HCT116 (cell line): ENCODE results near the gene SUN5. TPM values are rescaled to one million over a fixed set of nuclear protein-coding genes. Genes with fewer than 3 reads are reported as not detected.

Experiments used
- ATAC-seq: fragments of 200-7000 bp; cut with Tn5 transposase; 2 replicates; pipeline ENCODE4 v1.9.1; 2020; ENCODE audit warnings: mild to moderate bottlenecking, moderate library complexity
- BruUV-seq: library from RNA; stranded (reverse); fragments of 400-500 nt; replicated peaks from 2 replicates; lab custom pipeline; 2021; lab: Mats Ljungman, UMichigan
- CTCF ChIA-PET: fragments of 300-600 bp; sonication (Branson Sonifier 250); formaldehyde crosslinking; loops from one replicate; lab custom pipeline; 2021; ENCODE audit warnings: antibody characterized with exemption; lab: Charles Lee
- POLR2A ChIA-PET: fragments of 300-600, 350-600 bp; sonication (Branson Sonifier 250); formaldehyde crosslinking; loops from one replicate; lab custom pipeline; 2021; ENCODE audit warnings: antibody characterized with exemption; lab: Charles Lee
- RAD21 ChIA-PET, 2 experiments: fragments of 300-600 bp; sonication (Branson Sonifier 250); formaldehyde crosslinking; loops; one replicate each; lab custom pipeline; 2023; ENCODE audit warnings: low total read pairs in 2 of 2; ENCODE audit not compliant: uncharacterized antibody in 2 of 2, unreplicated experiment in 2 of 2, low non-redundant PET in 1 of 2; lab: Charles Lee
- DNase-seq: peaks from one replicate; pipeline ENCODE4 v3.0.0-alpha.2; 2010; ENCODE audit warnings: low read depth, low spot score
- H2AFZ ChIP-seq: fragments of 200-600 bp; shearing (Covaris generic), sonication (generic); 2 replicates; pipeline ENCODE4 v1.6.1; 2017; ENCODE audit warnings: low read depth, mixed run types, mixed read lengths, antibody characterized with exemption, low read length; ENCODE audit not compliant: poor library complexity, severe bottlenecking
- H3K27ac ChIP-seq: 2 replicates; pipeline ENCODE4 v1.5.1; 2012; ENCODE audit warnings: low read depth, low read length
- H3K27me3 ChIP-seq: fragments of 200-600 bp; sonication (generic); 2 replicates; pipeline ENCODE4 v1.6.1; 2016; ENCODE audit warnings: mixed run types, low read length, mixed read lengths; ENCODE audit not compliant: insufficient read depth
- H3K36me3 ChIP-seq, 2 experiments: fragments of 200-500 bp in 1 of 2; fragments of 200-600 bp in 1 of 2; sonication (Bioruptor generic) in 1 of 2; sonication (generic) in 1 of 2; 2 replicates each; pipeline versions ENCODE4 v1.5.1 to v1.6.1; 2014 to 2016; ENCODE audit warnings: low read length in 2 of 2, inconsistent platforms in 1 of 2, mixed read lengths in 1 of 2, mixed run types in 1 of 2; ENCODE audit not compliant: insufficient read depth in 2 of 2, control insufficient read depth in 1 of 2
- H3K4me1 ChIP-seq, 2 experiments: fragments of 200-600 bp in 1 of 2; sonication (generic) in 1 of 2; 2 replicates each; pipeline versions ENCODE4 v1.5.1 to v1.6.1; 2012 to 2017; ENCODE audit warnings: low read length in 2 of 2, inconsistent platforms in 1 of 2, mild to moderate bottlenecking in 1 of 2, mixed read lengths in 1 of 2, mixed run types in 1 of 2, moderate library complexity in 1 of 2; ENCODE audit not compliant: insufficient read depth in 2 of 2, control insufficient read depth in 1 of 2
- H3K4me2 ChIP-seq: fragments of 200-600 bp; sonication (generic); 2 replicates; pipeline ENCODE4 v1.6.1; 2017; ENCODE audit warnings: mixed run types, low read length, mixed read lengths
- H3K4me3 ChIP-seq, 2 experiments: fragments of 200-600 bp in 1 of 2; sonication (generic) in 1 of 2; replicated peaks in 1 of 2; 2 replicates each; pipeline ENCODE4 v1.5.1; 2011 to 2016; ENCODE audit warnings: low read length in 2 of 2, control low read depth in 1 of 2, low read depth in 1 of 2, mild to moderate bottlenecking in 1 of 2, mixed read lengths in 1 of 2, mixed run types in 1 of 2
- H3K79me2 ChIP-seq: fragments of 200-600 bp; sonication (generic); 2 replicates; pipeline ENCODE4 v1.6.1; 2017; ENCODE audit warnings: mild to moderate bottlenecking, mixed run types, low read length, moderate library complexity, mixed read lengths; ENCODE audit not compliant: insufficient read depth
- H3K9ac ChIP-seq: fragments of 200-600 bp; sonication (generic); 2 replicates; pipeline ENCODE4 v1.6.1; 2016; ENCODE audit warnings: low read length, mixed read lengths
- H3K9me2 ChIP-seq: fragments of 200-600 bp; sonication (generic), shearing (Covaris generic); 2 replicates; pipeline ENCODE4 v1.6.1; 2017; ENCODE audit warnings: mixed run types, mild to moderate bottlenecking, moderate library complexity; ENCODE audit not compliant: insufficient read depth
- H3K9me3 ChIP-seq, 2 experiments: fragments of 200-500 bp in 1 of 2; fragments of 200-600 bp in 1 of 2; sonication (Bioruptor generic) in 1 of 2; sonication (generic) in 1 of 2; 2 replicates each; pipeline ENCODE4 v1.6.1; 2014 to 2017; ENCODE audit warnings: low read length in 2 of 2, mixed read lengths in 2 of 2, inconsistent platforms in 1 of 2, low read depth in 1 of 2, mild to moderate bottlenecking in 1 of 2, mixed run types in 1 of 2, moderate library complexity in 1 of 2; ENCODE audit not compliant: control insufficient read depth in 1 of 2, insufficient read depth in 1 of 2
- H4K20me1 ChIP-seq: fragments of 200-600 bp; sonication (generic), shearing (Covaris generic); 2 replicates; pipeline ENCODE4 v1.6.1; 2017; ENCODE audit warnings: mixed run types, mild to moderate bottlenecking, moderate library complexity; ENCODE audit not compliant: insufficient read depth
- CEBPB ChIP-seq: IDR thresholded peaks from 2 replicates; pipeline ENCODE4 v1.6.1; 2012; ENCODE audit warnings: low read depth
- FOSL1 ChIP-seq: IDR thresholded peaks from 2 replicates; pipeline ENCODE4 v1.6.1; 2012; ENCODE audit warnings: low read depth
- POLR2A ChIP-seq: IDR thresholded peaks from 2 replicates; pipeline ENCODE4 v1.7.0; 2011; ENCODE audit warnings: borderline replicate concordance; ENCODE audit not compliant: insufficient read depth, insufficient read length; ENCODE audit errors: extremely low read depth
- YY1 ChIP-seq: IDR thresholded peaks from 2 replicates; pipeline ENCODE4 v1.6.1; 2011; ENCODE audit warnings: low read length, low read depth, moderate library complexity, mild to moderate bottlenecking; ENCODE audit not compliant: insufficient replicate concordance; ENCODE audit errors: extremely low read depth
- ZNF274 ChIP-seq: fragments of 200-500 bp; sonication (Bioruptor generic); IDR thresholded peaks from 2 replicates; pipeline ENCODE4 v1.6.1; 2014; ENCODE audit warnings: mild to moderate bottlenecking, low read depth, low read length, inconsistent platforms
- intact Hi-C: fragments of 100-400 bp; cut with micrococcal nuclease; formaldehyde crosslinking; loops from 2 replicates; pipeline ENCODE4 v1.10.0; 2022
- total RNA-seq: library from RNA; stranded (reverse); gene quantifications from one replicate; pipeline ENCODE4 v1.2.1, GENCODE V29; 2021; ENCODE audit not compliant: unreplicated experiment
- TF ChIP-seq, protein P1 (sequence below): IDR thresholded peaks from 2 replicates; pipeline ENCODE4 v1.6.1; 2012; ENCODE audit warnings: low read depth
- TF ChIP-seq, protein P2 (sequence below), 3 experiments: fragments of 200-600 bp in 1 of 3; sonication (generic) in 1 of 3; IDR thresholded peaks in 2 of 3; conservative IDR thresholded peaks in 1 of 3; 2 replicates each; pipeline ENCODE4 v1.5.1; 2012 to 2017; ENCODE audit warnings: low read depth in 2 of 3, low read length in 2 of 3, antibody characterized with exemption in 1 of 3, borderline replicate concordance in 1 of 3, control low read depth in 1 of 3, mild to moderate bottlenecking in 1 of 3, mixed read lengths in 1 of 3, mixed run types in 1 of 3, moderate library complexity in 1 of 3; ENCODE audit not compliant: insufficient read depth in 1 of 3
- TF ChIP-seq, protein P3 (sequence below): IDR thresholded peaks from 2 replicates; pipeline ENCODE4 v1.6.1; 2011; ENCODE audit warnings: mild to moderate bottlenecking, low read length, moderate library complexity; ENCODE audit not compliant: insufficient replicate concordance; ENCODE audit errors: extremely low read depth
- TF ChIP-seq, protein P4 (sequence below): IDR thresholded peaks from 2 replicates; pipeline ENCODE4 v1.6.1; 2012

The SUN5 gene
- total RNA-seq, 1 experiment from 2014 or later: not detected

DNA sequence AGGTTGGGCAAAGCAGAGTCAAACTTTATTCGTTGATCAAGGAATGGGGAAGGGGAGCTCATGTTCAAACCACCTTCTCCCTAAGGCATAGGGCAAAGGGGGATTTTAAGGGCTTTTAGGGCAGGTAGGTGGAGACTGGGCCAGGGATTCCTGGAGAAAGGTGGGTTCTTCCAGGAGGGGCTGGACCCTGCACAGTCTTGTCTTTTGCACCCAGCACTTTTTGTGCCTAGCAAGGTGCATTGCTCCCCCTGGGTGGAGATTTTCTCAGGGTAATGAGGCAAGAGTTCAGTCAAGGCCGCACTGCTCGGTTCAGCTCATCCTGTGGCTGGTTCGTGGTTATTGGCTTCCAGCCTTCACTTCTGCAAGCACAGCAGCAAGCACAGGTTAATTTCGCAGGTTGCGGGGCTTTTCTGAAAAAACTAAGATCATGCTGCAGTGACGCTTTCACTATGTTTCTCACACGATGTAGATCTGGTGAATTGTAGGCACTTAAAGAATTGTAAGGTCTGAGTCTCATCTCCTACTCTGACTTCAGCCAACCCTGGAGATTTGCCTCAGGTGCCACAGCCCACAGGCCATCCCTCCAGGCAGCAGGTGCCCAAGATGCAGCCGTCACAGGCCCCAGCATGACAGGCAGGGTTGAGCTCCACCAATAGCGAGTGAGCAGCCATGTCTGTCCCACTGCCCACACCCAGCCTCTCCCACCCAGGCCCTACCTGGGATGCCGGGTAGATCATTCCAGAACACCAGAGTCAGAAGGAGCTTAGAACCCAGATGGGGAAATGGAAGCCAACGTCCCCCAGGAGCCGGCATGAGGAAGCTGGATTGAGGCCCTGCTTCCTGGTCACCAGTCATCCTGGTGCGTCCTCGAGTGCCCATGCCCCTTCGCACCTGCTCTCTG, 37.1 kb downstream of the SUN5 start:
- Histone ChIP-seq H3K27ac (no peak overlapping the region), H3K9me3 (no peaks in the 10 kb centered on the region), H3K9me2 (no peaks in the 10 kb centered on the region), H4K20me1 (no peaks in the 10 kb centered on the region), H3K4me1 (no peaks in the 10 kb centered on the region), H3K27me3 (no peaks in the 10 kb centered on the region), H3K79me2 (no peaks in the 10 kb centered on the region), H3K9ac (no peak overlapping the region), H3K4me2 (no peak overlapping the region), H2AFZ (no peak overlapping the region), H3K36me3 (no peaks in the 10 kb centered on the region), H3K4me3 (no peak overlapping the region)
- intact Hi-C loops: no loop called here
- DNase-seq: no peak
- ChIA-PET POLR2A (no interaction called here), RAD21 (no interaction called here), CTCF (no interaction called here)
- no TSS peak for BruUV-seq
- TF ChIP-seq, protein P1, sequence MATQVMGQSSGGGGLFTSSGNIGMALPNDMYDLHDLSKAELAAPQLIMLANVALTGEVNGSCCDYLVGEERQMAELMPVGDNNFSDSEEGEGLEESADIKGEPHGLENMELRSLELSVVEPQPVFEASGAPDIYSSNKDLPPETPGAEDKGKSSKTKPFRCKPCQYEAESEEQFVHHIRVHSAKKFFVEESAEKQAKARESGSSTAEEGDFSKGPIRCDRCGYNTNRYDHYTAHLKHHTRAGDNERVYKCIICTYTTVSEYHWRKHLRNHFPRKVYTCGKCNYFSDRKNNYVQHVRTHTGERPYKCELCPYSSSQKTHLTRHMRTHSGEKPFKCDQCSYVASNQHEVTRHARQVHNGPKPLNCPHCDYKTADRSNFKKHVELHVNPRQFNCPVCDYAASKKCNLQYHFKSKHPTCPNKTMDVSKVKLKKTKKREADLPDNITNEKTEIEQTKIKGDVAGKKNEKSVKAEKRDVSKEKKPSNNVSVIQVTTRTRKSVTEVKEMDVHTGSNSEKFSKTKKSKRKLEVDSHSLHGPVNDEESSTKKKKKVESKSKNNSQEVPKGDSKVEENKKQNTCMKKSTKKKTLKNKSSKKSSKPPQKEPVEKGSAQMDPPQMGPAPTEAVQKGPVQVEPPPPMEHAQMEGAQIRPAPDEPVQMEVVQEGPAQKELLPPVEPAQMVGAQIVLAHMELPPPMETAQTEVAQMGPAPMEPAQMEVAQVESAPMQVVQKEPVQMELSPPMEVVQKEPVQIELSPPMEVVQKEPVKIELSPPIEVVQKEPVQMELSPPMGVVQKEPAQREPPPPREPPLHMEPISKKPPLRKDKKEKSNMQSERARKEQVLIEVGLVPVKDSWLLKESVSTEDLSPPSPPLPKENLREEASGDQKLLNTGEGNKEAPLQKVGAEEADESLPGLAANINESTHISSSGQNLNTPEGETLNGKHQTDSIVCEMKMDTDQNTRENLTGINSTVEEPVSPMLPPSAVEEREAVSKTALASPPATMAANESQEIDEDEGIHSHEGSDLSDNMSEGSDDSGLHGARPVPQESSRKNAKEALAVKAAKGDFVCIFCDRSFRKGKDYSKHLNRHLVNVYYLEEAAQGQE: no peak
- ATAC-seq: no peak

DNA sequence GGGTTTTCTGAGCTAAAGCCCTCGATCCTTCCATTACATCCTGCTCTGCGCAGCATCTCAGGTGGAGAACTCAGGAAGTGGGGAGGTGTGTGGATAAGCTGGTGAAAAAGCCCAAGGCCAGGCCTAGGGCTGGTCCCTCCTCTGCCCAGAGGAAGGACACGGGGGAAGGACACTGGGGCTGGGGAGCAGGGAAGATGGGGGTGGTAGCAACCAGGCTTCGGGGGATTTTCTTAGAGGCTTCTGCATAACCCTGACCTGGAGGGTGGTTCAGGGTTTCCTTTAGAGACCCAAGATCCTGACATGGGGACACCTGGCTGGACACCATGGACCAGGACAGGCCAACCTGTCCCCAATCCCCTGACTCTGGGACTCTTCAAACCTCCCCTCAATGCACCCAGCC, 37.9 kb downstream of the SUN5 start:
- no peak for ATAC-seq
- no TSS peak for BruUV-seq
- CTCF ChIA-PET: no interaction called here

More for the DNA sequence above, 37.9 kb downstream of the SUN5 start:
- Histone ChIP-seq H3K4me3 (no peak overlapping the region), H3K9me2 (no peaks in the 10 kb centered on the region), H2AFZ (no peak overlapping the region), H3K79me2 (no peaks in the 10 kb centered on the region), H4K20me1 (no peaks in the 10 kb centered on the region), H3K4me1 (no peaks in the 10 kb centered on the region), H3K9me3 (no peaks in the 10 kb centered on the region)
- intact Hi-C loops: no loop called here
- TF ChIP-seq YY1 (no peak), FOSL1 (no peak), ZNF274 (no peak), POLR2A (no peak), CEBPB (no peak)
- TF ChIP-seq, protein P2, sequence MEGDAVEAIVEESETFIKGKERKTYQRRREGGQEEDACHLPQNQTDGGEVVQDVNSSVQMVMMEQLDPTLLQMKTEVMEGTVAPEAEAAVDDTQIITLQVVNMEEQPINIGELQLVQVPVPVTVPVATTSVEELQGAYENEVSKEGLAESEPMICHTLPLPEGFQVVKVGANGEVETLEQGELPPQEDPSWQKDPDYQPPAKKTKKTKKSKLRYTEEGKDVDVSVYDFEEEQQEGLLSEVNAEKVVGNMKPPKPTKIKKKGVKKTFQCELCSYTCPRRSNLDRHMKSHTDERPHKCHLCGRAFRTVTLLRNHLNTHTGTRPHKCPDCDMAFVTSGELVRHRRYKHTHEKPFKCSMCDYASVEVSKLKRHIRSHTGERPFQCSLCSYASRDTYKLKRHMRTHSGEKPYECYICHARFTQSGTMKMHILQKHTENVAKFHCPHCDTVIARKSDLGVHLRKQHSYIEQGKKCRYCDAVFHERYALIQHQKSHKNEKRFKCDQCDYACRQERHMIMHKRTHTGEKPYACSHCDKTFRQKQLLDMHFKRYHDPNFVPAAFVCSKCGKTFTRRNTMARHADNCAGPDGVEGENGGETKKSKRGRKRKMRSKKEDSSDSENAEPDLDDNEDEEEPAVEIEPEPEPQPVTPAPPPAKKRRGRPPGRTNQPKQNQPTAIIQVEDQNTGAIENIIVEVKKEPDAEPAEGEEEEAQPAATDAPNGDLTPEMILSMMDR (IDR thresholded peaks at IDR 0.05 in 2 of 3, conservative IDR thresholded peaks at IDR 0.05 in 1 of 3; ENCODE audit: borderline replicate concordance in 1 of 3, insufficient read depth in 1 of 3, low read depth in 2 of 3, low read length in 2 of 3): no peak
- TF ChIP-seq, protein P3, sequence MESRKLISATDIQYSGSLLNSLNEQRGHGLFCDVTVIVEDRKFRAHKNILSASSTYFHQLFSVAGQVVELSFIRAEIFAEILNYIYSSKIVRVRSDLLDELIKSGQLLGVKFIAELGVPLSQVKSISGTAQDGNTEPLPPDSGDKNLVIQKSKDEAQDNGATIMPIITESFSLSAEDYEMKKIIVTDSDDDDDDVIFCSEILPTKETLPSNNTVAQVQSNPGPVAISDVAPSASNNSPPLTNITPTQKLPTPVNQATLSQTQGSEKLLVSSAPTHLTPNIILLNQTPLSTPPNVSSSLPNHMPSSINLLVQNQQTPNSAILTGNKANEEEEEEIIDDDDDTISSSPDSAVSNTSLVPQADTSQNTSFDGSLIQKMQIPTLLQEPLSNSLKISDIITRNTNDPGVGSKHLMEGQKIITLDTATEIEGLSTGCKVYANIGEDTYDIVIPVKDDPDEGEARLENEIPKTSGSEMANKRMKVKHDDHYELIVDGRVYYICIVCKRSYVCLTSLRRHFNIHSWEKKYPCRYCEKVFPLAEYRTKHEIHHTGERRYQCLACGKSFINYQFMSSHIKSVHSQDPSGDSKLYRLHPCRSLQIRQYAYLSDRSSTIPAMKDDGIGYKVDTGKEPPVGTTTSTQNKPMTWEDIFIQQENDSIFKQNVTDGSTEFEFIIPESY: no peak
- TF ChIP-seq, protein P4, sequence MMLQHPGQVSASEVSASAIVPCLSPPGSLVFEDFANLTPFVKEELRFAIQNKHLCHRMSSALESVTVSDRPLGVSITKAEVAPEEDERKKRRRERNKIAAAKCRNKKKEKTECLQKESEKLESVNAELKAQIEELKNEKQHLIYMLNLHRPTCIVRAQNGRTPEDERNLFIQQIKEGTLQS: no peak
- TF ChIP-seq, all 23 proteins: peak for 0
- no peak for DNase-seq
- H3K36me3 ChIP-seq: no peaks in the 10 kb centered on the region
- RAD21 ChIA-PET: no interaction called here
- H3K4me2 ChIP-seq: no peak overlapping the region
- POLR2A ChIA-PET: no interaction called here
- H3K27me3 ChIP-seq: no peaks in the 10 kb centered on the region
- H3K9ac ChIP-seq: no peak overlapping the region
- no peak overlapping the region for H3K27ac ChIP-seq
